MM.1S (cell line): ENCODE results near the gene TEAD4.

Experiments used
- DNase-seq: peaks from one replicate; pipeline ENCODE4 v3.0.0-alpha.2; 2015
- H2AFZ ChIP-seq: fragments of 300-600 bp; sonication (generic); 2 replicates; pipeline ENCODE4 v1.6.0; 2016; ENCODE audit warnings: antibody characterized with exemption, low read length
- H3F3A ChIP-seq: fragments of 300-600 bp; sonication (generic); 2 replicates; pipeline ENCODE4 v1.6.1; 2016; ENCODE audit warnings: mild to moderate bottlenecking, antibody characterized with exemption, low read length, moderate library complexity, mixed read lengths; ENCODE audit not compliant: insufficient read depth
- H3K27ac ChIP-seq: fragments of 300-600 bp; sonication (generic); 2 replicates; pipeline ENCODE4 v1.5.1; 2016; ENCODE audit warnings: mild to moderate bottlenecking, low read length
- H3K27me3 ChIP-seq: fragments of 300-600 bp; sonication (generic); replicated peaks from 2 replicates; pipeline ENCODE4 v1.6.0; 2016; ENCODE audit warnings: low read length; ENCODE audit not compliant: insufficient read depth
- H3K36me3 ChIP-seq: fragments of 300-600 bp; sonication (generic); replicated peaks from 2 replicates; pipeline ENCODE4 v1.6.1; 2016; ENCODE audit warnings: mild to moderate bottlenecking, low read length, mixed read lengths; ENCODE audit not compliant: insufficient read depth
- H3K4me1 ChIP-seq: fragments of 300-600 bp; sonication (generic); 2 replicates; pipeline ENCODE4 v1.6.1; 2016; ENCODE audit warnings: low read length, mixed read lengths
- H3K4me2 ChIP-seq: fragments of 300-600 bp; sonication (generic); 2 replicates; pipeline ENCODE4 v1.6.0; 2016; ENCODE audit warnings: low read depth, low read length
- H3K4me3 ChIP-seq: fragments of 300-600 bp; sonication (generic); 2 replicates; pipeline ENCODE4 v1.5.1; 2016; ENCODE audit warnings: low read length, mixed read lengths
- H3K79me2 ChIP-seq: fragments of 300-600 bp; sonication (generic); 2 replicates; pipeline ENCODE4 v1.6.1; 2016; ENCODE audit warnings: mixed run types, low read length, mixed read lengths
- H3K9ac ChIP-seq: fragments of 300-600 bp; sonication (generic); 2 replicates; pipeline ENCODE4 v1.6.1; 2016; ENCODE audit warnings: low read length, mixed read lengths
- H3K9me2 ChIP-seq: fragments of 300-600 bp; sonication (generic); replicated peaks from 2 replicates; pipeline ENCODE4 v1.6.1; 2016; ENCODE audit warnings: mild to moderate bottlenecking, low read length, mixed read lengths; ENCODE audit not compliant: insufficient read depth
- H3K9me3 ChIP-seq: fragments of 300-600 bp; sonication (generic); replicated peaks from 2 replicates; pipeline ENCODE4 v1.6.1; 2016; ENCODE audit warnings: mild to moderate bottlenecking, low read length, mixed read lengths; ENCODE audit not compliant: insufficient read depth
- H4K20me1 ChIP-seq: fragments of 300-600 bp; sonication (generic); 2 replicates; pipeline ENCODE4 v1.6.1; 2016; ENCODE audit warnings: mild to moderate bottlenecking, low read length, moderate library complexity, mixed read lengths; ENCODE audit not compliant: insufficient read depth
- EZH2 ChIP-seq: fragments of 300-600 bp; sonication (generic); optimal IDR thresholded peaks from 2 replicates; pipeline ENCODE3; 2017; ENCODE audit warnings: low read depth, mild to moderate bottlenecking, antibody characterized with exemption, low read length, mixed read lengths
- EZH2phosphoT487 ChIP-seq: fragments of 300-600 bp; sonication (generic); IDR thresholded peaks from 2 replicates; pipeline ENCODE4 v1.6.1; 2018; ENCODE audit warnings: antibody characterized with exemption, low read length
- TF ChIP-seq, protein P1 (sequence below): fragments of 300-600 bp; sonication (generic); IDR thresholded peaks from 2 replicates; pipeline ENCODE4 v1.5.1; 2016; ENCODE audit warnings: antibody characterized with exemption, low read length, mixed read lengths

TEAD4 gene

GRCh38 chr12:3045989-3046388 lies 86.8 kb downstream of the TEAD4 start:
- Histone ChIP-seq H2AFZ (no peak overlapping the region), H3K4me1 (no peaks in the 10 kb centered on the region), H3K27ac (no peak overlapping the region), H3K9me2 (no peaks in the 10 kb centered on the region), H3K9ac (no peak overlapping the region), H3K9me3 (no peaks in the 10 kb centered on the region), H3K79me2 (no peaks in the 10 kb centered on the region), H3K27me3 (peaks cover 14% of the 10 kb centered on the region), H3K4me3 (no peak overlapping the region), H3K36me3 (no peaks in the 10 kb centered on the region), H4K20me1 (no peaks in the 10 kb centered on the region), H3F3A (no peaks in the 10 kb centered on the region), H3K4me2 (no peak overlapping the region)
- no peak for TF ChIP-seq EZH2
- TF ChIP-seq EZH2phosphoT487: no peak
- TF ChIP-seq, protein P1, sequence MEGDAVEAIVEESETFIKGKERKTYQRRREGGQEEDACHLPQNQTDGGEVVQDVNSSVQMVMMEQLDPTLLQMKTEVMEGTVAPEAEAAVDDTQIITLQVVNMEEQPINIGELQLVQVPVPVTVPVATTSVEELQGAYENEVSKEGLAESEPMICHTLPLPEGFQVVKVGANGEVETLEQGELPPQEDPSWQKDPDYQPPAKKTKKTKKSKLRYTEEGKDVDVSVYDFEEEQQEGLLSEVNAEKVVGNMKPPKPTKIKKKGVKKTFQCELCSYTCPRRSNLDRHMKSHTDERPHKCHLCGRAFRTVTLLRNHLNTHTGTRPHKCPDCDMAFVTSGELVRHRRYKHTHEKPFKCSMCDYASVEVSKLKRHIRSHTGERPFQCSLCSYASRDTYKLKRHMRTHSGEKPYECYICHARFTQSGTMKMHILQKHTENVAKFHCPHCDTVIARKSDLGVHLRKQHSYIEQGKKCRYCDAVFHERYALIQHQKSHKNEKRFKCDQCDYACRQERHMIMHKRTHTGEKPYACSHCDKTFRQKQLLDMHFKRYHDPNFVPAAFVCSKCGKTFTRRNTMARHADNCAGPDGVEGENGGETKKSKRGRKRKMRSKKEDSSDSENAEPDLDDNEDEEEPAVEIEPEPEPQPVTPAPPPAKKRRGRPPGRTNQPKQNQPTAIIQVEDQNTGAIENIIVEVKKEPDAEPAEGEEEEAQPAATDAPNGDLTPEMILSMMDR: no peak
- DNase-seq: no peak

DNA sequence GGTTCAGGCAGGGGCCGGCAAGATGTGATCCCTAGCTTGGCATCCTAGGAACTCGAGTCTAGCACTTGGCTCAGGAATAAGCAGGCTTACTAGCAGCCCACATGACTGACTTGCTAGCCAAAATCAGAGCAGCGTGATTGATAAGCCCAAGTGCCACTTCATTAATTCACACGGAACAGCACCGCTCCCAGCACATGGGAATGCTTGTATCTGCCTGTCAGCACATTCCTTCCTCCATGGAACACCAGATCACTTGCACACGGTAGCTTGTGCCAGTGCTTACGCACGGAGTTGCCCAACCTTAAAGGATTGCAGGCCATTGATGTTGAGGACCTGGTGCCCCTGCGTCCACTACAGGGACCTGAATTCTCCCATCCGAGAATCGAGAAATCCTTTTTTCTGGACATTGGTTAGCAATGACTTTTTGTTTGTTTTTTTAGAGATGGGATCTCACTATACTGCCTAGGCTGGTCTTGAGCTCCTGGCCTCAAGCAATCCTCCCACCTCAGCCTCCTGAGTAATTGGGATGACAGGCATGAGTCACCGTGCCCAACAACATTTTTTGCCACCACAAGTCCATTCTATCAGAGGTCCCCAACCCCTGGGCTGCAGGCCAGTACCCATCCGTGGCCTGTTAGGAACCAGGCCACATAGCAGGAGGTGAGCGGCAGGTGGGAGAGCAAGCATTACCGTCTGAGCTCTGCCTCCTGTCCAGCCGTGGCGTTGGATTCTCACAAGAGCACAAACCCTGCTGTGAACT lies 87.4 kb downstream of the TEAD4 start:
- H3K4me2 ChIP-seq: no peak overlapping the region
- H3K4me1 ChIP-seq: no peaks in the 10 kb centered on the region
- DNase-seq: no peak
- H3K4me3 ChIP-seq: no peak overlapping the region
- H3K79me2 ChIP-seq: no peaks in the 10 kb centered on the region
- H3K9me2 ChIP-seq: no peaks in the 10 kb centered on the region
- H3K27me3 ChIP-seq: peaks cover 14% of the 10 kb centered on the region
- no peak for TF ChIP-seq EZH2
- TF ChIP-seq EZH2phosphoT487: no peak
- TF ChIP-seq, protein P1: no peak
- no peak overlapping the region for H3K9ac ChIP-seq
- H3K27ac ChIP-seq: no peak overlapping the region
- no peaks in the 10 kb centered on the region for H3F3A ChIP-seq
- H4K20me1 ChIP-seq: no peaks in the 10 kb centered on the region
- no peaks in the 10 kb centered on the region for H3K9me3 ChIP-seq
- H3K36me3 ChIP-seq: no peaks in the 10 kb centered on the region
- no peak overlapping the region for H2AFZ ChIP-seq

GRCh38 chr12:3047961-3048360 lies 88.8 kb downstream of the TEAD4 start:
- Histone ChIP-seq H3K27ac (no peak overlapping the region), H3K4me2 (no peak overlapping the region), H2AFZ (no peak overlapping the region), H3K27me3 (peaks cover 14% of the 10 kb centered on the region), H3K9me3 (no peaks in the 10 kb centered on the region), H3K36me3 (no peaks in the 10 kb centered on the region), H3K9ac (no peak overlapping the region), H3K79me2 (no peaks in the 10 kb centered on the region), H3K9me2 (no peaks in the 10 kb centered on the region), H3K4me3 (no peak overlapping the region), H3K4me1 (no peaks in the 10 kb centered on the region), H4K20me1 (no peaks in the 10 kb centered on the region), H3F3A (no peaks in the 10 kb centered on the region)
- TF ChIP-seq EZH2: no peak
- DNase-seq: no peak

GRCh38 chr12:3048540-3048939 lies 89.3 kb downstream of the TEAD4 start:
- no peaks in the 10 kb centered on the region for H3K9me3 ChIP-seq
- no peaks in the 10 kb centered on the region for H4K20me1 ChIP-seq
- TF ChIP-seq EZH2: no peak
- TF ChIP-seq, protein P1: no peak
- TF ChIP-seq EZH2phosphoT487: no peak
- H3K27ac ChIP-seq: no peak overlapping the region
- H3K9ac ChIP-seq: no peak overlapping the region
- no peaks in the 10 kb centered on the region for H3K4me1 ChIP-seq
- no peaks in the 10 kb centered on the region for H3K79me2 ChIP-seq
- no peak for DNase-seq
- no peak overlapping the region for H3K4me2 ChIP-seq
- no peak overlapping the region for H2AFZ ChIP-seq
- H3K27me3 ChIP-seq: peaks cover 14% of the 10 kb centered on the region
- no peaks in the 10 kb centered on the region for H3K9me2 ChIP-seq
- no peaks in the 10 kb centered on the region for H3F3A ChIP-seq
- H3K36me3 ChIP-seq: no peaks in the 10 kb centered on the region
- no peak overlapping the region for H3K4me3 ChIP-seq
